PFSK-1 (cell line): ENCODE measurements around the gene KAZN.

Experiments
- FOXP2 ChIP-seq: optimal IDR thresholded peaks from 2 replicates; pipeline ENCODE3; 2011; ENCODE audit warnings: borderline replicate concordance, control low read depth, inconsistent platforms; ENCODE audit not compliant: insufficient read depth; ENCODE audit errors: extremely low read length, extremely low read depth
- POLR2AphosphoS5 ChIP-seq: IDR thresholded peaks from 2 replicates; pipeline ENCODE4 v1.6.1; 2012; ENCODE audit warnings: low read depth, mild to moderate bottlenecking, control low read depth, low read length, moderate library complexity
- REST ChIP-seq, 2 experiments: IDR thresholded peaks; 2 replicates each; pipeline versions ENCODE4 v1.6.1 to v1.8.0; 2011 to 2012; ENCODE audit warnings: low read depth in 2 of 2, low read length in 2 of 2, control low read depth in 1 of 2, inconsistent platforms in 1 of 2, mild to moderate bottlenecking in 1 of 2, moderate library complexity in 1 of 2; ENCODE audit not compliant: insufficient read depth in 1 of 2
- SIN3A ChIP-seq: IDR thresholded peaks from 2 replicates; pipeline ENCODE4 v1.6.1; 2012; ENCODE audit warnings: mild to moderate bottlenecking, low read length, moderate library complexity, borderline replicate concordance; ENCODE audit not compliant: insufficient read depth
- TAF1 ChIP-seq: IDR thresholded peaks from 2 replicates; pipeline ENCODE4 v1.6.1; 2012; ENCODE audit warnings: low read length, control low read depth, borderline replicate concordance; ENCODE audit not compliant: insufficient read depth

Gene KAZN

GRCh38 chr1:14735841-14736240 is 137.4 kb downstream of the KAZN start:
- TF ChIP-seq SIN3A (no peak), POLR2AphosphoS5 (no peak), FOXP2 (no peak), TAF1 (no peak), REST (IDR thresholded peaks at IDR 0.05; ENCODE audit: insufficient read depth in 1 of 2, low read depth in 2 of 2, low read length in 2 of 2) (no peak)

GRCh38 chr1:14737561-14738094 is 139.1 kb downstream of the KAZN start:
- TF ChIP-seq REST (IDR thresholded peaks at IDR 0.05; ENCODE audit: insufficient read depth in 1 of 2, low read depth in 2 of 2, low read length in 2 of 2) (no peak), POLR2AphosphoS5 (no peak), TAF1 (no peak), SIN3A (no peak), FOXP2 (no peak)

DNA sequence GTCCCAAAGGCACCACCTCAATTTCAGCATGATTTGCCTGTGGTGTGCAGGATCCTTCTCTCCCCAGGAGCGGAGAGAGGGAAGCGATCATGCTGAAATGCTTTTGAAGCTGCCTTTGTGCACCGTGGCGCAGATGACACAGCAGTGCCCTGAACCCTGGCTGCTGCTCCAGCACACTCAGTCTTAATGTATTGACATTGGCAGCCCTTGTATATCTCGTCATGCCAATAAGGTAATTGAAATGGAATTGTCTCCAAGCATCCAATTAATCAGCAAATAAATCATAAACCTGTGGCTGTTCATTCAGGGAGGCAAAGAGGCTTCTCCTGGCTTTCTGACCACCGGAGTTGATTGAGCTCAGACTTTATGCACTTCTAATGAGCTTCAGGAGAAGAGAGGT is 139.8 kb downstream of the KAZN start:
- TF ChIP-seq TAF1 = no peak
- TF ChIP-seq REST (IDR thresholded peaks at IDR 0.05; ENCODE audit: insufficient read depth in 1 of 2, low read depth in 2 of 2, low read length in 2 of 2) = no peak
- TF ChIP-seq POLR2AphosphoS5 = no peak
- TF ChIP-seq FOXP2 = no peak
- TF ChIP-seq SIN3A = no peak

GRCh38 chr1:14738647-14739046 is 140.2 kb downstream of the KAZN start:
- TF ChIP-seq REST (IDR thresholded peaks at IDR 0.05; ENCODE audit: insufficient read depth in 1 of 2, low read depth in 2 of 2, low read length in 2 of 2) = no peak

- no peak for TF ChIP-seq TAF1
- TF ChIP-seq SIN3A = no peak
- no peak for TF ChIP-seq POLR2AphosphoS5
- no peak for TF ChIP-seq REST (IDR thresholded peaks at IDR 0.05; ENCODE audit: insufficient read depth in 1 of 2, low read depth in 2 of 2, low read length in 2 of 2)
- TF ChIP-seq FOXP2 = no peak
These were observed 140.8 kb downstream of the KAZN start for GRCh38 chr1:14739082-14739832.
